GM12878 (cell line): ENCODE measurements around the gene GDE1. TPM values are rescaled to one million over a fixed set of nuclear protein-coding genes. Genes with fewer than 3 reads are reported as not detected.

Source experiments
- ATAC-seq: fragments of 200-7000 bp; cut with Tn5 transposase; 3 replicates; pipeline ENCODE4 v1.9.1; 2020; ENCODE audit warnings: mild to moderate bottlenecking, moderate library complexity
- BruUV-seq: library from RNA; stranded (reverse); fragments of 400-500 nt; replicated peaks from 2 replicates; lab custom pipeline; 2021; lab: Mats Ljungman, UMichigan
- CTCF ChIA-PET: fragments of 300-600 bp; sonication (Branson Sonifier 250); formaldehyde crosslinking; extraction: SDS; loops from one replicate; lab custom pipeline; 2021; ENCODE audit warnings: inconsistent platforms; lab: Yijun Ruan, JAX
- POLR2A ChIA-PET: fragments of 350-600 bp; formaldehyde crosslinking; extraction: SDS; loops from one replicate; lab custom pipeline; 2021; ENCODE audit warnings: inconsistent platforms; lab: Charles Lee
- RAD21 ChIA-PET: fragments of 300-600 bp; sonication (Branson Sonifier 250); formaldehyde crosslinking; loops from one replicate; lab custom pipeline; 2023; ENCODE audit warnings: antibody characterized with exemption; ENCODE audit not compliant: unreplicated experiment; lab: Charles Lee
- SMC1A ChIA-PET: fragments of 300-600 bp; sonication (Branson Sonifier 250); formaldehyde crosslinking; loops from one replicate; lab custom pipeline; 2023; ENCODE audit not compliant: unreplicated experiment, uncharacterized antibody; lab: Charles Lee
- DNase-seq: peaks from one replicate; pipeline ENCODE4 v3.0.0-alpha.2; 2011; ENCODE audit warnings: low read depth, low spot score
- FAIRE-seq: peaks from 3 replicates; lab custom pipeline; 2011; peaks lifted over from hg19 to GRCh38; lab: Jason Lieb, UNC
- H2AFZ ChIP-seq: 2 replicates; pipeline ENCODE4 v1.6.0; 2011; ENCODE audit warnings: low read depth, low read length, control low read depth; ENCODE audit not compliant: control insufficient read depth
- H3K27ac ChIP-seq: 2 replicates; pipeline ENCODE4 v1.5.1; 2011; ENCODE audit warnings: control low read depth; ENCODE audit not compliant: control insufficient read depth, insufficient read depth
- H3K27me3 ChIP-seq, 2 experiments: replicated peaks in 1 of 2; 2 replicates each; pipeline versions ENCODE4 v1.6.0 to v1.6.1; 2011; ENCODE audit warnings: low read length in 1 of 2; ENCODE audit not compliant: control insufficient read depth in 2 of 2, insufficient read depth in 2 of 2
- H3K36me3 ChIP-seq, 2 experiments: 2 replicates each; pipeline ENCODE4 v1.5.1; 2011; ENCODE audit warnings: low read length in 1 of 2; ENCODE audit not compliant: control insufficient read depth in 2 of 2, insufficient read depth in 2 of 2
- H3K4me1 ChIP-seq: 2 replicates; pipeline ENCODE4 v1.6.1; 2011; ENCODE audit warnings: mild to moderate bottlenecking, low read length, moderate library complexity, mixed read lengths; ENCODE audit not compliant: control insufficient read depth, insufficient read depth
- H3K4me2 ChIP-seq: 2 replicates; pipeline ENCODE4 v1.6.0; 2011; ENCODE audit warnings: control low read depth; ENCODE audit not compliant: control insufficient read depth, insufficient read depth
- H3K4me3 ChIP-seq: fragments of 200-600 bp; sonication (generic); 2 replicates; pipeline ENCODE4 v1.5.1; 2016
- H3K79me2 ChIP-seq: 2 replicates; pipeline ENCODE4 v1.6.0; 2011; ENCODE audit warnings: low read length; ENCODE audit not compliant: control insufficient read depth, insufficient read depth
- H3K9ac ChIP-seq: 2 replicates; pipeline ENCODE4 v1.8.0; 2011; ENCODE audit warnings: low read length, control low read depth, mixed read lengths; ENCODE audit not compliant: control insufficient read depth, insufficient read depth
- H3K9me3 ChIP-seq: replicated peaks from 3 replicates; pipeline ENCODE4 v1.5.1; 2011; ENCODE audit warnings: mild to moderate bottlenecking, low read length; ENCODE audit not compliant: control insufficient read depth, insufficient read depth
- H4K20me1 ChIP-seq: 2 replicates; pipeline ENCODE4 v1.6.0; 2011; ENCODE audit not compliant: control insufficient read depth, insufficient read depth
- CHD4 ChIP-seq: fragments of 200-600 bp; sonication (generic); IDR thresholded peaks from 2 replicates; pipeline ENCODE4 v1.6.1; 2016; ENCODE audit warnings: mild to moderate bottlenecking
- EED ChIP-seq: sonication (generic); IDR thresholded peaks from 2 replicates; pipeline ENCODE4 v1.6.1; 2016; ENCODE audit warnings: antibody characterized with exemption, low read depth
- GABPA ChIP-seq: IDR thresholded peaks from 2 replicates; pipeline ENCODE4 v1.6.1; 2014; ENCODE audit warnings: antibody characterized with exemption, low read depth, mild to moderate bottlenecking, inconsistent platforms
- MEF2B ChIP-seq: fragments of 450-650 bp; IDR thresholded peaks from 2 replicates; pipeline ENCODE4 v1.6.1; 2018; ENCODE audit warnings: mild to moderate bottlenecking, moderate library complexity; ENCODE audit not compliant: partially characterized antibody, poor library complexity, severe bottlenecking
- MXI1 ChIP-seq: fragments of 150-350 bp; IDR thresholded peaks from 2 replicates; pipeline ENCODE4 v1.6.1; 2011; ENCODE audit warnings: low read depth, mild to moderate bottlenecking, inconsistent platforms, low read length, improper control_type of control experiment
- RELA ChIP-seq: fragments of 450-650 bp; IDR thresholded peaks from 2 replicates; pipeline ENCODE4 v1.8.0; 2014; ENCODE audit warnings: borderline replicate concordance; ENCODE audit not compliant: partially characterized antibody
- RFX5 ChIP-seq: IDR thresholded peaks from 2 replicates; pipeline ENCODE4 v1.6.1; 2011; ENCODE audit warnings: low read depth, low read length, improper control_type of control experiment
- WRNIP1 ChIP-seq: IDR thresholded peaks from 2 replicates; pipeline ENCODE4 v1.6.1; 2011; ENCODE audit warnings: low read depth, low read length, improper control_type of control experiment, borderline replicate concordance
- WGBS: methylation state at CpG from one replicate; pipeline ENCODE4 v1.1.6; 2016; ENCODE audit warnings: low lambda C conversion rate; ENCODE audit not compliant: insufficient replicate concordance, insufficient coverage; ENCODE audit errors: missing lambda C conversion rate; 5-methylcytosine and 5-hydroxymethylcytosine counted together
- in situ Hi-C: fragments of 300-500 bp; cut with MboI; formaldehyde crosslinking; loops from 9 replicates; pipeline ENCODE4 v1.14.3; 2018; ENCODE audit warnings: mixed read lengths
- intact Hi-C: fragments of 100-400 bp; cut with micrococcal nuclease; formaldehyde crosslinking; loops from one replicate; pipeline ENCODE4 v1.14.2; 2022; ENCODE audit not compliant: unreplicated experiment
- polyA plus RNA-seq, 11 experiments: library from polyadenylated mRNA; depleted of rRNA in 4 of 11; unstranded in 6 of 11; stranded (reverse) in 5 of 11; fragments of >200 nt; fragmentation: Nextera tagmentation in 4 of 11; fragmentation: Illumina TruSeq in 1 of 11; extraction: Ambion mirVana in 4 of 11; extraction: Trizol in 1 of 11; gene quantifications; 1 replicate in 1 of 11; 2 replicates in 10 of 11; pipeline versions ENCODE4 v1.2.1 to v1.2.3, GENCODE V29; 2011 to 2016; ENCODE audit warnings: inconsistent platforms in 2 of 11, missing spikeins in 2 of 11, low read depth in 1 of 11
- total RNA-seq, 4 experiments: library from RNA; depleted of rRNA in 3 of 4; stranded (reverse); fragments of >200 nt in 3 of 4; fragmentation: Illumina TruSeq in 1 of 4; extraction: Trizol in 1 of 4; gene quantifications; 2 replicates each; pipeline versions ENCODE4 v1.2.1 to v1.2.3, GENCODE V29; 2013 to 2021
- TF ChIP-seq, protein P1 (sequence below): IDR thresholded peaks from 2 replicates; pipeline ENCODE4 v1.6.1; 2011; ENCODE audit warnings: low read depth, low read length, improper control_type of control experiment, borderline replicate concordance

The GDE1 gene
- total and polyA plus RNA-seq, 10 of the 15 experiments (the other 5 are each of a cell fraction or from before 2014, with no cell fraction given), result 14.8 to 31.8 (median 21.0) TPM

DNA sequence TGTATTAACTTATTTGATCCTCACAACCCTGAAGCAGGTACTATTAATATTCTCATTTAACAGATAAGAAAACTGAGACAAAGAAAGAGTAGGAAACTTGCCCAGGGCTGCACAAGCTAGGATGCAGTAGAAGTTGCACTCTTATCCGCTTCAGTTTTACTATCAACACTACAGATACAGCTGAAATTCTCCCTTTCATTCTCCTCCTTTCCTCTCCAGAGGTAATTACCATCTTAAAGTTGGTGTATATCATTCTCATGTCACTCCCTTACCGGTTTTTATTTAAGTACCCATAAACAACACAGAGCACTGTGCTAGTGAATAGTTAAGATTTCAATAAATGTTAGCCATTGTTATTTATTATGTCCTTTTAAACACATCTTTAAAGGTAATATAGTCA, 3.5 kb downstream of the GDE1 start:
- 93% methylated on average over 2 of the region's 2 CpGs for WGBS
- Histone ChIP-seq H4K20me1 (no peaks in the 10 kb centered on the region), H3K36me3 (peaks cover 0 to 7% of the 10 kb centered on the region in 2 experiments; a peak in 2 of 4 replicates), H3K27me3 (no peaks in the 10 kb centered on the region), H3K27ac (no peak overlapping the region), H3K9me3 (no peaks in the 10 kb centered on the region), H2AFZ (no peak overlapping the region), H3K4me1 (peaks cover 14% of the 10 kb centered on the region), H3K79me2 (peaks cover 39% of the 10 kb centered on the region), H3K4me2 (peak overlapping the region; percentile 36), H3K9ac (no peak overlapping the region), H3K4me3 (no peak overlapping the region)
- ChIA-PET RAD21 (interaction anchor here (1.4 to 2.5 kb wide), 2 partner anchors 15 to 38 kb away, joined by 6 to 7 read pairs; partner anchors contain the start of gene VPS35L), SMC1A (no interaction called here), CTCF (interaction anchor here (4.5 kb wide), 1 partner anchor 16 kb away, joined by 23 read pairs; no protein-coding TSS in a partner anchor), POLR2A (no interaction called here)
- FAIRE-seq, result no peak
- DNase-seq, result no peak
- intact Hi-C loops (no loop called here), in situ Hi-C loops (no loop called here)
- TF ChIP-seq CHD4 (no peak), RELA (no peak), RFX5 (no peak), EED (no peak), WRNIP1 (no peak), GABPA (no peak), MEF2B (no peak), MXI1 (no peak)
- TF ChIP-seq, protein P1, sequence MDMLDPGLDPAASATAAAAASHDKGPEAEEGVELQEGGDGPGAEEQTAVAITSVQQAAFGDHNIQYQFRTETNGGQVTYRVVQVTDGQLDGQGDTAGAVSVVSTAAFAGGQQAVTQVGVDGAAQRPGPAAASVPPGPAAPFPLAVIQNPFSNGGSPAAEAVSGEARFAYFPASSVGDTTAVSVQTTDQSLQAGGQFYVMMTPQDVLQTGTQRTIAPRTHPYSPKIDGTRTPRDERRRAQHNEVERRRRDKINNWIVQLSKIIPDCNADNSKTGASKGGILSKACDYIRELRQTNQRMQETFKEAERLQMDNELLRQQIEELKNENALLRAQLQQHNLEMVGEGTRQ, result no peak
- no TSS peak for BruUV-seq
- ATAC-seq, result no peak
